CD4-positive, alpha-beta T cell (primary cell): ENCODE data around the gene LYPLAL1. TPM values are rescaled to one million over a fixed set of nuclear protein-coding genes. Genes with fewer than 3 reads are reported as not detected.
A peak's percentile ranks its signal among the peaks of the same experiment; 100 is the strongest.

ENCODE experiments used
- ATAC-seq: fragments of 200-7000 bp; cut with Tn5 transposase; one replicate; pipeline ENCODE4 v1.10.0; 2022; ENCODE audit warnings: mild to moderate bottlenecking; ENCODE audit not compliant: poor library complexity
- CTCF ChIA-PET: fragments of 350-600 bp; sonication (Branson Sonifier 250); formaldehyde crosslinking; loops from one replicate; lab custom pipeline; 2021; ENCODE audit warnings: antibody characterized with exemption, inconsistent platforms; lab: Charles Lee
- POLR2A ChIA-PET: fragments of 350-600 bp; sonication (Branson Sonifier 250); formaldehyde crosslinking; loops from one replicate; lab custom pipeline; 2021; ENCODE audit warnings: antibody characterized with exemption, inconsistent platforms; lab: Charles Lee
- DNase-seq, 14 experiments: peaks; one replicate each; pipeline ENCODE4 v3.0.0-alpha.2; 2013 to 2020; ENCODE audit warnings: mixed read lengths in 2 of 14
- H3K27ac ChIP-seq, 2 donors: one replicate each; pipeline versions ENCODE4 v1.5.1 to v1.7.0; 2013; ENCODE audit warnings: low read length in 2 of 2, low read depth in 1 of 2, mild to moderate bottlenecking in 1 of 2
- H3K27me3 ChIP-seq, 2 experiments: 1 replicate in 1 of 2; 2 replicates in 1 of 2; pipeline versions ENCODE4 v1.6.1 to v1.7.0; 2013; ENCODE audit warnings: low read length in 2 of 2, control low read depth in 1 of 2, mild to moderate bottlenecking in 1 of 2, moderate library complexity in 1 of 2; ENCODE audit not compliant: insufficient read depth in 2 of 2, control insufficient read depth in 1 of 2
- H3K36me3 ChIP-seq: one replicate; pipeline ENCODE4 v1.6.1; 2013; ENCODE audit warnings: low read length, control low read depth; ENCODE audit not compliant: insufficient read depth
- H3K4me1 ChIP-seq: one replicate; pipeline ENCODE4 v1.6.1; 2013; ENCODE audit warnings: low read length, control low read depth; ENCODE audit not compliant: insufficient read depth
- H3K4me3 ChIP-seq: one replicate; pipeline ENCODE4 v1.5.1; 2013; ENCODE audit warnings: mild to moderate bottlenecking, low read length, moderate library complexity
- H3K9me3 ChIP-seq, 2 experiments: 1 replicate in 1 of 2; 2 replicates in 1 of 2; pipeline versions ENCODE4 v1.6.1 to v1.7.0; 2013; ENCODE audit warnings: low read length in 2 of 2, mild to moderate bottlenecking in 2 of 2, control low read depth in 1 of 2, moderate library complexity in 1 of 2; ENCODE audit not compliant: control insufficient read depth in 1 of 2, insufficient read depth in 1 of 2
- H3K27ac Mint-ChIP-seq: one replicate; pipeline ENCODE4 v1.8.0; 2020; ENCODE audit warnings: mixed read lengths
- H3K27me3 Mint-ChIP-seq: one replicate; pipeline ENCODE4 v1.8.0; 2021; ENCODE audit warnings: mixed read lengths
- H3K36me3 Mint-ChIP-seq: one replicate; pipeline ENCODE4 v1.8.0; 2021; ENCODE audit warnings: low read depth, mixed read lengths
- H3K4me1 Mint-ChIP-seq: one replicate; pipeline ENCODE4 v1.8.0; 2021; ENCODE audit warnings: low read depth, mixed read lengths
- H3K4me3 Mint-ChIP-seq: one replicate; pipeline ENCODE4 v1.8.0; 2020; ENCODE audit warnings: mild to moderate bottlenecking, mixed read lengths
- H3K9me3 Mint-ChIP-seq: one replicate; pipeline ENCODE4 v1.8.0; 2020; ENCODE audit warnings: mixed read lengths
- intact Hi-C, 2 experiments: fragments of 100-400 bp; cut with DNase I in 1 of 2; cut with micrococcal nuclease in 1 of 2; formaldehyde crosslinking; loops; one replicate each; pipeline versions ENCODE4 v1.15.1 to v1.9.0; 2023 to 2025; cut with DNase I, micrococcal nuclease
- total RNA-seq, 174 experiments: library from RNA in 2 of 174; stranded (reverse) in 2 of 174; gene quantifications; one replicate each; pipeline ENCODE4 v1.2.3 and lab custom pipeline; 2021 to 2026
- TF ChIP-seq, protein P1 (sequence below): fragments of 200-600 bp; IDR thresholded peaks from one replicate; pipeline ENCODE4 v1.8.0; 2022; ENCODE audit warnings: antibody characterized with exemption, mild to moderate bottlenecking

The LYPLAL1 gene
- total RNA-seq, 2 experiments from 2014 or later: 8.2 to 10.0 TPM

GRCh38 chr1:219175212-219175564 is 1.5 kb downstream of the LYPLAL1 start:
- Mint-ChIP-seq H3K4me1 (peaks cover 56% of the 10 kb centered on the region), H3K27ac (peak overlapping the region; percentile 92), H3K36me3 (peaks cover 30% of the 10 kb centered on the region), H3K9me3 (no peaks in the 10 kb centered on the region), H3K27me3 (no peaks in the 10 kb centered on the region), H3K4me3 (peak overlapping the region; percentile 95)
- DNase-seq (no peak), ATAC-seq (no peak)
- Histone ChIP-seq H3K4me3 (no peak overlapping the region), H3K36me3 (no peaks in the 10 kb centered on the region), H3K27me3 (no peaks in the 10 kb centered on the region), H3K9me3 (no peaks in the 10 kb centered on the region), H3K4me1 (peaks cover 11% of the 10 kb centered on the region), H3K27ac (no peak overlapping the region)
- intact Hi-C loops: loop anchor here in 1 of 2 experiments (5.0 to 10.0 kb wide), 3 partner anchors 920 to 1540 kb away; partner anchors contain the start of genes GPATCH2, IARS2, RAB3GAP2 and SPATA17
- POLR2A ChIA-PET: interaction anchor here (1.4 kb wide), 1 partner anchor 829 kb away, joined by 5 read pairs; the partner anchor contains the start of gene TGFB2
- TF ChIP-seq, protein P1, sequence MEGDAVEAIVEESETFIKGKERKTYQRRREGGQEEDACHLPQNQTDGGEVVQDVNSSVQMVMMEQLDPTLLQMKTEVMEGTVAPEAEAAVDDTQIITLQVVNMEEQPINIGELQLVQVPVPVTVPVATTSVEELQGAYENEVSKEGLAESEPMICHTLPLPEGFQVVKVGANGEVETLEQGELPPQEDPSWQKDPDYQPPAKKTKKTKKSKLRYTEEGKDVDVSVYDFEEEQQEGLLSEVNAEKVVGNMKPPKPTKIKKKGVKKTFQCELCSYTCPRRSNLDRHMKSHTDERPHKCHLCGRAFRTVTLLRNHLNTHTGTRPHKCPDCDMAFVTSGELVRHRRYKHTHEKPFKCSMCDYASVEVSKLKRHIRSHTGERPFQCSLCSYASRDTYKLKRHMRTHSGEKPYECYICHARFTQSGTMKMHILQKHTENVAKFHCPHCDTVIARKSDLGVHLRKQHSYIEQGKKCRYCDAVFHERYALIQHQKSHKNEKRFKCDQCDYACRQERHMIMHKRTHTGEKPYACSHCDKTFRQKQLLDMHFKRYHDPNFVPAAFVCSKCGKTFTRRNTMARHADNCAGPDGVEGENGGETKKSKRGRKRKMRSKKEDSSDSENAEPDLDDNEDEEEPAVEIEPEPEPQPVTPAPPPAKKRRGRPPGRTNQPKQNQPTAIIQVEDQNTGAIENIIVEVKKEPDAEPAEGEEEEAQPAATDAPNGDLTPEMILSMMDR: no peak
- CTCF ChIA-PET: interaction anchor here (2.2 kb wide), 1 partner anchor 13 kb away, joined by 5 read pairs; no protein-coding TSS in a partner anchor

DNA sequence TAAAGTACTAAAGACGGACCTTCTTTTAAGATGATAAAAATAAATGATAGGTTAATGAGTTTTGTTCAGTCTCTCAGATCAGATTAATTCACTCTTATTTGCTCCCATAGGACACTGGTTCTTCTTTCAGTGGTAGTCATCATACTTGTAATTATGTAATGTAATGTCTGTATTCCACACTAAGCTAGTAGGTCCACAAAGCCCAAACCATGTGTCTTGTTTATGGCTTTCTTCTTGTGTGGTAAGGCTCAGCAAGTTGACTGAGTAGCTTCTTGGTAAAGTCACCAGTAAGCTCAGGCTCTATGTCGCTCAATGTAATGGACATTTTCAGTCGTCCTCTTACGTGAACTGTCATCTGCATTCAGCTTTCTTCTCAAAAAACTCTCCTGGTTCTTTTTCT is 2.5 kb downstream of the LYPLAL1 start:
- peak overlapping the region; percentile 40 for H3K4me3 Mint-ChIP-seq

GRCh38 chr1:219177363-219177762 is 3.7 kb downstream of the LYPLAL1 start:
- intact Hi-C loops: loop anchor here in 1 of 2 experiments (5.0 to 10.0 kb wide), 3 partner anchors 917 to 1543 kb away; partner anchors contain the start of genes GPATCH2, IARS2, RAB3GAP2 and SPATA17
- Histone ChIP-seq H3K9me3 (no peaks in the 10 kb centered on the region), H3K36me3 (peaks cover 3% of the 10 kb centered on the region), H3K27ac (no peak overlapping the region), H3K4me3 (no peak overlapping the region), H3K4me1 (peaks cover 11% of the 10 kb centered on the region), H3K27me3 (no peaks in the 10 kb centered on the region)
- peak overlapping the region; percentile 3 for H3K4me3 Mint-ChIP-seq
- H3K27ac Mint-ChIP-seq: peak overlapping the region; percentile 11
- no peaks in the 10 kb centered on the region for H3K27me3 Mint-ChIP-seq
- ChIA-PET CTCF (no interaction called here), POLR2A (no interaction called here)
- H3K4me1 Mint-ChIP-seq: peaks cover 67% of the 10 kb centered on the region
- peaks cover 47% of the 10 kb centered on the region for H3K36me3 Mint-ChIP-seq
- no peak for DNase-seq
- no peak for ATAC-seq
- H3K9me3 Mint-ChIP-seq: no peaks in the 10 kb centered on the region
- TF ChIP-seq, protein P1: no peak

More for the DNA sequence above, 2.5 kb downstream of the LYPLAL1 start:
- POLR2A ChIA-PET: no interaction called here
- Mint-ChIP-seq H3K36me3 (peaks cover 37% of the 10 kb centered on the region), H3K4me1 (peaks cover 56% of the 10 kb centered on the region), H3K27me3 (no peaks in the 10 kb centered on the region), H3K9me3 (no peaks in the 10 kb centered on the region), H3K27ac (peak overlapping the region; percentile 92)
- no peak for DNase-seq
- H3K4me1 ChIP-seq: peaks cover 11% of the 10 kb centered on the region
- TF ChIP-seq, protein P1: no peak
- peaks cover 3% of the 10 kb centered on the region for H3K36me3 ChIP-seq
- H3K27me3 ChIP-seq: no peaks in the 10 kb centered on the region
- H3K9me3 ChIP-seq: no peaks in the 10 kb centered on the region
- H3K27ac ChIP-seq: no peak overlapping the region
- CTCF ChIA-PET: interaction anchor here (0.9 kb wide), 1 partner anchor 12 kb away, joined by 3 read pairs; no protein-coding TSS in a partner anchor
- ATAC-seq: no peak
- intact Hi-C loops: loop anchor here in 1 of 2 experiments (5.0 to 10.0 kb wide), 3 partner anchors 919 to 1541 kb away; partner anchors contain the start of genes GPATCH2, IARS2, RAB3GAP2 and SPATA17
- H3K4me3 ChIP-seq: no peak overlapping the region
